ENCODE results near the gene TOP1.

The TOP1 gene

GRCh38 chr20:41038149-41038877, 9.7 kb downstream of the TOP1 start:
- no peak for DNase-seq

- no peak for DNase-seq
Observed at GRCh38 chr20:41038878-41039404, 10.3 kb downstream of the TOP1 start.

- DNase-seq, result no peak
Observed at GRCh38 chr20:41040855-41041254, 12.2 kb downstream of the TOP1 start.

- no peak for DNase-seq
Observed at GRCh38 chr20:41041693-41042092, 13.1 kb downstream of the TOP1 start.

- no peak for DNase-seq
Observed at GRCh38 chr20:41044409-41045062, 15.9 kb downstream of the TOP1 start.

GRCh38 chr20:41045671-41046070, 17.0 kb downstream of the TOP1 start:
- DNase-seq, result no peak

GRCh38 chr20:41046716-41047115, 18.1 kb downstream of the TOP1 start:
- no peak for DNase-seq

GRCh38 chr20:41047279-41047974, 18.8 kb downstream of the TOP1 start:
- no peak for DNase-seq

- no peak for DNase-seq
Observed at GRCh38 chr20:41047975-41048305, 19.3 kb downstream of the TOP1 start.

- DNase-seq, result no peak
Observed at GRCh38 chr20:41048461-41049301, 20.1 kb downstream of the TOP1 start.

- DNase-seq, result no peak
Observed at GRCh38 chr20:41049451-41049850, 20.8 kb downstream of the TOP1 start.

GRCh38 chr20:41050361-41051008, 21.9 kb downstream of the TOP1 start:
- DNase-seq, result no peak

- no peak for DNase-seq
Observed at GRCh38 chr20:41051009-41051825, 22.6 kb downstream of the TOP1 start.

GRCh38 chr20:41052742-41053419, 24.3 kb downstream of the TOP1 start:
- DNase-seq, result no peak

- no peak for DNase-seq
Observed at GRCh38 chr20:41054070-41054846, 25.6 kb downstream of the TOP1 start.

- DNase-seq, result no peak
Observed at GRCh38 chr20:41054847-41055230, 26.2 kb downstream of the TOP1 start.

GRCh38 chr20:41055679-41056078, 27.1 kb downstream of the TOP1 start:
- no peak for DNase-seq

GRCh38 chr20:41057999-41058673, 29.5 kb downstream of the TOP1 start:
- DNase-seq, result no peak

Data from effector CD8-positive, alpha-beta T cell (primary cell).